ENCODE data around the gene PIK3C2B. TPM values are rescaled to one million over a fixed set of nuclear protein-coding genes. Genes with fewer than 3 reads are reported as not detected.

The PIK3C2B gene
- total and polyA plus RNA-seq, 2 of the 8 experiments (the other 6 are each of a cell fraction or from before 2014, with no cell fraction given) = 20.4 to 36.7 TPM

DNA sequence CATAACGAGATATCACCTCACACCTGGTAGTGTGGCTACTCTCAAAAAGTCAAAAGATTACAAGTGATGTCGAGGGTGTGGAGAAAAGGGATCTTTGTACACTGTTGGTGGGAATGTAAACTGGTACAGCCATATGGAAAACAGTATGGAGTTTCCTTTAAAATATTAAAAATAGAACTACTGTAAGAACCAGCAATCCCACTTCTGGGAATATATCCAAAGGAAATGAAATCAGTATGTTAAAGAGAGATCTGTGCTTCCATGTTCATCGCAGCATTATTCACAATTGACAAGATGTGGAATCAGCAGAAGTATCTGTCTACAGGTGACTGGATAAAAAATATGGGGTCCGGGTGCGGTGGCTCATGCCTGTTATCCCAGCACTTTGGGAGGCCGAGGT lies 7.6 kb upstream of the PIK3C2B start (continued):
- TF ChIP-seq RFX5 (IDR thresholded peaks at IDR 0.05; ENCODE audit: borderline replicate concordance, low read depth, low read length) = no peak
- no peak for TF ChIP-seq ZNF274 (IDR thresholded peaks at IDR 0.05; ENCODE audit: borderline replicate concordance, extremely low read depth, low read length)
